OCI-LY7 (cell line): ENCODE measurements around the gene ZNF526.
A peak's percentile ranks its signal among the peaks of the same experiment; 100 is the strongest.

Experiments used
- EZH2phosphoT487 ChIP-seq: fragments of 200-600 bp; sonication (generic); IDR thresholded peaks from 2 replicates; pipeline ENCODE4 v1.6.1; 2018; ENCODE audit warnings: low read depth, borderline replicate concordance, mild to moderate bottlenecking, mixed run types, antibody characterized with exemption, low read length, moderate library complexity, mixed read lengths
- TF ChIP-seq, protein P1 (sequence below): fragments of 200-600 bp; sonication (generic); conservative IDR thresholded peaks from 2 replicates; pipeline ENCODE4 v1.5.1; 2014; ENCODE audit warnings: mild to moderate bottlenecking, antibody characterized with exemption, low read length, moderate library complexity, mixed read lengths

GRCh38 chr19:42244347-42245220, 24.5 kb downstream of the ZNF526 start:
- TF ChIP-seq, protein P1, sequence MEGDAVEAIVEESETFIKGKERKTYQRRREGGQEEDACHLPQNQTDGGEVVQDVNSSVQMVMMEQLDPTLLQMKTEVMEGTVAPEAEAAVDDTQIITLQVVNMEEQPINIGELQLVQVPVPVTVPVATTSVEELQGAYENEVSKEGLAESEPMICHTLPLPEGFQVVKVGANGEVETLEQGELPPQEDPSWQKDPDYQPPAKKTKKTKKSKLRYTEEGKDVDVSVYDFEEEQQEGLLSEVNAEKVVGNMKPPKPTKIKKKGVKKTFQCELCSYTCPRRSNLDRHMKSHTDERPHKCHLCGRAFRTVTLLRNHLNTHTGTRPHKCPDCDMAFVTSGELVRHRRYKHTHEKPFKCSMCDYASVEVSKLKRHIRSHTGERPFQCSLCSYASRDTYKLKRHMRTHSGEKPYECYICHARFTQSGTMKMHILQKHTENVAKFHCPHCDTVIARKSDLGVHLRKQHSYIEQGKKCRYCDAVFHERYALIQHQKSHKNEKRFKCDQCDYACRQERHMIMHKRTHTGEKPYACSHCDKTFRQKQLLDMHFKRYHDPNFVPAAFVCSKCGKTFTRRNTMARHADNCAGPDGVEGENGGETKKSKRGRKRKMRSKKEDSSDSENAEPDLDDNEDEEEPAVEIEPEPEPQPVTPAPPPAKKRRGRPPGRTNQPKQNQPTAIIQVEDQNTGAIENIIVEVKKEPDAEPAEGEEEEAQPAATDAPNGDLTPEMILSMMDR, result peak; percentile 81
- no peak for TF ChIP-seq EZH2phosphoT487
